Thyroid gland (tissue), 4 donors: Measurements from ENCODE around the gene CDKL5.

Experiments used
- POLR2A ChIP-seq, 2 donors: fragments of 450-650 bp; IDR thresholded peaks; one replicate each; pipeline ENCODE4 v1.6.1; 2017; ENCODE audit warnings: antibody characterized with exemption in 2 of 2, mild to moderate bottlenecking in 2 of 2, moderate library complexity in 1 of 2
- TF ChIP-seq, protein P1 (sequence below), 6 experiments: fragments of 200-600 bp in 3 of 6; fragments of 450-650 bp in 3 of 6; sonication (generic) in 3 of 6; IDR thresholded peaks; one replicate each; pipeline ENCODE4 v1.5.1; 2016 to 2019; ENCODE audit warnings: antibody characterized with exemption in 6 of 6, mild to moderate bottlenecking in 2 of 6, inconsistent platforms in 1 of 6, moderate library complexity in 1 of 6

GRCh38 chrX:18666614-18667013 is 241.2 kb downstream of the CDKL5 start:
- TF ChIP-seq, protein P1, sequence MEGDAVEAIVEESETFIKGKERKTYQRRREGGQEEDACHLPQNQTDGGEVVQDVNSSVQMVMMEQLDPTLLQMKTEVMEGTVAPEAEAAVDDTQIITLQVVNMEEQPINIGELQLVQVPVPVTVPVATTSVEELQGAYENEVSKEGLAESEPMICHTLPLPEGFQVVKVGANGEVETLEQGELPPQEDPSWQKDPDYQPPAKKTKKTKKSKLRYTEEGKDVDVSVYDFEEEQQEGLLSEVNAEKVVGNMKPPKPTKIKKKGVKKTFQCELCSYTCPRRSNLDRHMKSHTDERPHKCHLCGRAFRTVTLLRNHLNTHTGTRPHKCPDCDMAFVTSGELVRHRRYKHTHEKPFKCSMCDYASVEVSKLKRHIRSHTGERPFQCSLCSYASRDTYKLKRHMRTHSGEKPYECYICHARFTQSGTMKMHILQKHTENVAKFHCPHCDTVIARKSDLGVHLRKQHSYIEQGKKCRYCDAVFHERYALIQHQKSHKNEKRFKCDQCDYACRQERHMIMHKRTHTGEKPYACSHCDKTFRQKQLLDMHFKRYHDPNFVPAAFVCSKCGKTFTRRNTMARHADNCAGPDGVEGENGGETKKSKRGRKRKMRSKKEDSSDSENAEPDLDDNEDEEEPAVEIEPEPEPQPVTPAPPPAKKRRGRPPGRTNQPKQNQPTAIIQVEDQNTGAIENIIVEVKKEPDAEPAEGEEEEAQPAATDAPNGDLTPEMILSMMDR (IDR thresholded peaks at IDR 0.05), result no peak
- no peak for TF ChIP-seq POLR2A (IDR thresholded peaks at IDR 0.05)
